GM12801 (cell line): Measurements from ENCODE around the gene CLIC3.

Experiments used
- TF ChIP-seq, protein P1 (sequence below): IDR thresholded peaks from one replicate; pipeline ENCODE4 v1.5.1; 2011; ENCODE audit warnings: control low read depth; ENCODE audit not compliant: insufficient read length; ENCODE audit errors: extremely low read depth

Gene CLIC3

DNA sequence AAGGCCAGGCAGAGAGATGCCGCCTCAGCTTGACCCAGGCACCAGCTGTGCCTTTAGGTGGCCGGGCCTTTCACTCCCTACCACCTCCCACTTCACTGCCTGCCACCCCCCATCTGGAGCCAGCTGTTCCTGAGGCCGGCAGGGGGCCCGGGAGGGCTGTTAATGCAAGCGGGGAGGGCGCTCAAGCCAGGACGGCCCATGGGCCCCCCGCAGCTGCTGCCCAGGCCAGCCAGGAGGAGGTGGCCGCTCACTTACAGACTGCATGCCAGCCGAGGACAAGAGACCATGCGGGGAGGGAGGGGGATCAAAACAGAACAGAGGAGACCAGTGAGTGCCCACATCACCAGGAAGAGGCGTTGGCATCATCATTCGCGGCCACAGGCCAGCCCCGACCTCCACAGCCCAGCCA is 27.2 kb upstream of the CLIC3 start:
- TF ChIP-seq, protein P1, sequence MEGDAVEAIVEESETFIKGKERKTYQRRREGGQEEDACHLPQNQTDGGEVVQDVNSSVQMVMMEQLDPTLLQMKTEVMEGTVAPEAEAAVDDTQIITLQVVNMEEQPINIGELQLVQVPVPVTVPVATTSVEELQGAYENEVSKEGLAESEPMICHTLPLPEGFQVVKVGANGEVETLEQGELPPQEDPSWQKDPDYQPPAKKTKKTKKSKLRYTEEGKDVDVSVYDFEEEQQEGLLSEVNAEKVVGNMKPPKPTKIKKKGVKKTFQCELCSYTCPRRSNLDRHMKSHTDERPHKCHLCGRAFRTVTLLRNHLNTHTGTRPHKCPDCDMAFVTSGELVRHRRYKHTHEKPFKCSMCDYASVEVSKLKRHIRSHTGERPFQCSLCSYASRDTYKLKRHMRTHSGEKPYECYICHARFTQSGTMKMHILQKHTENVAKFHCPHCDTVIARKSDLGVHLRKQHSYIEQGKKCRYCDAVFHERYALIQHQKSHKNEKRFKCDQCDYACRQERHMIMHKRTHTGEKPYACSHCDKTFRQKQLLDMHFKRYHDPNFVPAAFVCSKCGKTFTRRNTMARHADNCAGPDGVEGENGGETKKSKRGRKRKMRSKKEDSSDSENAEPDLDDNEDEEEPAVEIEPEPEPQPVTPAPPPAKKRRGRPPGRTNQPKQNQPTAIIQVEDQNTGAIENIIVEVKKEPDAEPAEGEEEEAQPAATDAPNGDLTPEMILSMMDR, result no peak

DNA sequence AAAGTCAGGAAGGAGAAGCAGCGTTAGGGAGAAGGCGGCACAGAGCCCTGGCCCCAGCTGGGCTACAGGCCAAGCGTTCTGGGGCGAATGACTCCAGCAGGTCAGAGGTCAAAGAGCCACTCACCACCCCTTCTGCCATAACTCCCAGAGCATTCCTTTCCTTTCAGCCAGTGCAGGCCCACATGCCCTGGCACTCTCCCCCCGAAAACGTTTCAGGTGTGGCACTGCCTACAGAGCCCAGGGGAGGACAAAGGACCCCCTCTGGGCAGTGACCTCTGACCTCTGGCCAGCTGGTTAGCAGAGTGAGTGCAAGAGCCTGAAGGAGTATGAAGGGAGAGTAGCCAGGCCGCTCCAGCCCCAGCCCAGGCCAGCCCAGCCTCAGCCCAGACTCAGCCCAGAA is 26.8 kb upstream of the CLIC3 start:
- TF ChIP-seq, protein P1, result no peak

DNA sequence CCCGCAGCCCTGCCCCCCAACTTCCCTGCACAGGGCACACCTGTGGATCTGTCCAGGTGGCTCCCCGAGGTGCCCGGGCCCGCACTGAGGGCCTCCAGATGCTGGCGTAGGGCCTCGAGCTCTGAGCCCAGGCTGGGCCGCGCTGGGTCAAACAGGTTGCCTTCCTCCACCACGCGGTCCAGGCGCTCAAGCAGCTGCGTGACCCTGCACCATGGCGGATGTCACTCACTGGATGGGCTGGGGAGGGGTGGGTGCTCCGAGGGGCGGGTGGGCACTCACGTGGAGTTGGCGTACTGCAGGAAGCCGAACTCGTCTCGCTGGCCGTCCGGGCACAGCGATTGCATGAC is 26.3 kb upstream of the CLIC3 start:
- TF ChIP-seq, protein P1, result no peak

DNA sequence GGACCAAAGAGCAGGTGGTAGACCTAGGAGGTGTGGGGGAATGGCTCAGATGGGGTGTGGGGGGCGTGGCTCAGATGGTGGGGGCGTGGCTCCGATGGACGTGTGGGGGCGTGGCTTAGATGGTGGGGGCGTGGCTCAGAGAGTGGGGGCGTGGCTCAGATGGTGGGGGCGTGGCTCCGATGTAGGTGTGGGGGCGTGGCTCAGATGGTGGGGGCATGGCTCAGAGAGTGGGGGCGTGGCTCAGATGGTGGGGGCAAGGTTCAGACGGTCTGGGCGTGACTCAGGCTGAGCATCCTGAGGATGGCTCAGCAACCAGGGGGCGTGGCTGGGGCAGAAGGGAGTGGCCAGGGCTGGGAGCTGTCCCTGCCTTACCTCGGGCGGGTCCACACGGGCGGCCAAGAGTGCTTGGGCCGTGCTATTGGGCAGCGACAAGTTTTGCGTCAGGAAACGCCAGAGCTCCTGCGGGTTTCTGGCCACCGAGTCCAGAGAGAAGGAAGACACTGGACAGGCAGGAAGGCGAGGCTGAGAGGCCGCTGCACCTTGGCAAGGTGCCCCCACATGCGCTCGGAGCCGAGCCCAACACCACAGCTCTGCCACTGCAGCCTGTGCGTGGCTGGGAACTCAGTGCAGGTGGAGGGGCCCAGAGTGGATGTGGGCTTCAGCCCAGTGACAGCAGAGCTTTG is 25.8 kb upstream of the CLIC3 start:
- TF ChIP-seq, protein P1, result no peak

DNA sequence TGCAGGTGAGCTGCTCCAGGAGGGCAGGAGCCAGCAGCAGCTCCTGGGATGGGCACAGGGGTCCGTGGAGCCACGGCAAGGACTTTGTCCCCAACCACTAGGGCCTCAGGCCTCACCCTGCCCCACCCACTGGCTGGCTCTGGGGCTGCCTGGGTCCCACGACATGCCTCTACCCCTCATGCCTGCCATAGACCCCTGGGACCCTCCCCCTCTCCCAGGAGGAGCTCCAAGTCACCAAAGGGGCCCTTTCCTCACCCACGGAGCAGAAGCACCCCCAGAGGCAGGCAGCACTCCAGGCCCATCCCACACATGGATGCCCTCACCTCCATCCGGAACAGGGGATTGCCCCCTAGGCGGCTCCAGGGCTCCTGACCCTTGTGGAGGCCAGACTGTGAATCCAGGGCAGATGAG is 25.2 kb upstream of the CLIC3 start:
- TF ChIP-seq, protein P1, result no peak

DNA sequence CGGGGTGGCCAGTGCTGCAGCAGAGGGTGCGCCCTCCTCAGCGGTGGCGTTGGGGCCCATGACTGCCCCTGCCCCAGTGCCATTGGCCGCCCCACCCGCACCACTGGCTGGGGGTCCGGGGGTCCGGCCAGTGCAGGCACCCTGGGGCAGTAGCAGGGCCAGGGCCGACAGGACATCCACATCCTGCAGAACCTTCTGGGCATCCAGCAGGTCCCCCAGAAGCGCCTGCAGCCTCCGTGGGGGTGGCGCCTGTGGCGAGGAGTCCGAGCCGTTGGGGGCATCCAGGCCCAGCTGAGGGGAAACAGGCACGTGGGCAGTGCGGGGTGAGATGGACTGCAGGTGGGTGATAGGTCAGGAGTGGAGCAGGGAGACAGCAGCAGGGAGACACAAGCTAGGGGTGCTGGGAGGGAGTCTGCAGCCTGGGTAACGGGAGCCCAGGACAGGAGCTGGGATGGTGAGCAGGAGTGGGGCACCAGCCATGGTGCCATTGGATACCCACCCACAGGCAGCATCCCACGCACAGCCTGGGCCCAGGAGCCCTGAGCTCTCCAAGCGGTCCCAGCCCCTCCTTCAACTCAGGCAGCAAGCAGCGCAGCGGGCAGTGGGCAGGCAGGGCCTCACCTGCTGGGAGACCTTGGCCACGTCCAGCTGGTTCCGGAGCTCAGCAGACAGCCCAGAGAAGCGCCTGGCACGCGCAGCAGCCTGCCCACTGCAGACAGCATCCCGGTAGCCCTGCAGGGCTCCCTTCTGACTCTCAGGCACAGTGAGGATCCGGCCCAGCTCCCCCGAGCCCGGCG is 24.6 kb upstream of the CLIC3 start:
- TF ChIP-seq, protein P1, result no peak

DNA sequence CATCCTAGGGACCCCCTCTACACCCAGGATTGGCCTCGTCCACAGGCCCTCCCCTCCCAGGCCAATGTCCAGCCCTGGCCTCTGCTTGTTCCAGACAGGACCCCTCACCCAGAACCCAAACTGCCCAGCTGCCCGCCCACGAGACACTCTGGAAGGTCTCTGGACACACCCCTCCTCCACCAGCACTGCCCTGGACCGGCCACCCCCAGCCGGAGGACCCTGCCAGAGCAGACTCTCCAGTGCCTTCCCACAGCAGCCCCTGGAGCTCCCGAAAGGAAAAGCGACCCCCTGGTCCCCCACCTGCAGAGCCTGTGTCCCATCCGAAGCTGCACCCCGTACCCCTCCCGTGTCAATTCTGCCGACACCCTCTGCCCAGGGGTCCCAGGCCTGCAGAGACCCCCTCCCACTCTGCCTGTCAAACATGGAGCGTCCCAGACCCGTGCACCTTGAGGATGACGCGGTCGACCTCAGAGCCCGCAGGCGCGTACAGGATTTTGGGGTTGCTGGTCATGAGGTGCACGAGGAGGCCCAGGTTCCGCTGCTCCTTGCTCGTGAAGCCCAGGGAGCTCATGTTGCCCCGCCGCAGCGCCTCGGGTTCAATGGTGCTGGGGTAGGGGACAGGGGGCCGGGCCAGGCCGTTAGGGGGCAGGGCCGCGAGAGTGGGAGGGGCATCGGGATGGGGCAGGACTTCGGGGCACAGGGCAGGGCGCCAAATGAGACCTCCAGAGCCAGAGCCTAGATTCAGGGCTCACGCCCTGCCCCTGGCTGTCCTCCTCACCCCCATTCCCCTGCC is 23.7 kb upstream of the CLIC3 start:
- TF ChIP-seq, protein P1, result no peak
